Liver (tissue), 3 donors: ENCODE measurements around the gene PLEKHA5.

Experiments
- CTCF ChIP-seq: fragments of 150-350 bp; IDR thresholded peaks from 2 replicates; pipeline ENCODE4 v1.5.1; 2017; ENCODE audit warnings: improper control_type of control experiment, low read depth, low read length; ENCODE audit not compliant: missing input control
- EGR1 ChIP-seq, 2 donors: IDR thresholded peaks; 2 replicates each; pipeline ENCODE4 v1.6.1; 2016 to 2018; ENCODE audit warnings: antibody characterized with exemption in 2 of 2, low read depth in 2 of 2
- FOXA1 ChIP-seq: IDR thresholded peaks from 2 replicates; pipeline ENCODE4 v1.6.1; 2016; ENCODE audit warnings: antibody characterized with exemption
- HNF4G ChIP-seq: IDR thresholded peaks from 2 replicates; pipeline ENCODE4 v1.6.1; 2016; ENCODE audit warnings: antibody characterized with exemption
- JUND ChIP-seq, 2 donors: IDR thresholded peaks; 2 replicates each; pipeline ENCODE4 v1.6.1; 2016; ENCODE audit warnings: antibody characterized with exemption in 2 of 2
- MAX ChIP-seq: IDR thresholded peaks from 2 replicates; pipeline ENCODE4 v1.6.1; 2016; ENCODE audit warnings: antibody characterized with exemption
- NR2F2 ChIP-seq: IDR thresholded peaks from 2 replicates; pipeline ENCODE4 v1.6.1; 2016; ENCODE audit warnings: antibody characterized with exemption
- RAD21 ChIP-seq, 2 donors: IDR thresholded peaks; 2 replicates each; pipeline ENCODE4 v1.6.1; 2016; ENCODE audit warnings: antibody characterized with exemption in 2 of 2, mild to moderate bottlenecking in 2 of 2
- SP1 ChIP-seq: IDR thresholded peaks from 2 replicates; pipeline ENCODE4 v1.6.1; 2018; ENCODE audit warnings: antibody characterized with exemption, mild to moderate bottlenecking
- YY1 ChIP-seq: IDR thresholded peaks from 2 replicates; pipeline ENCODE4 v1.6.1; 2016; ENCODE audit warnings: antibody characterized with exemption, mild to moderate bottlenecking
- TF ChIP-seq, protein P1 (sequence below): IDR thresholded peaks from 2 replicates; pipeline ENCODE4 v1.6.1; 2016; ENCODE audit warnings: antibody characterized with exemption
- donor health status: healthy.
- donor health status: healthy.

- TF ChIP-seq CTCF: no peak
- TF ChIP-seq, protein P1, sequence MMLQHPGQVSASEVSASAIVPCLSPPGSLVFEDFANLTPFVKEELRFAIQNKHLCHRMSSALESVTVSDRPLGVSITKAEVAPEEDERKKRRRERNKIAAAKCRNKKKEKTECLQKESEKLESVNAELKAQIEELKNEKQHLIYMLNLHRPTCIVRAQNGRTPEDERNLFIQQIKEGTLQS: no peak
- TF ChIP-seq NR2F2: no peak
- no peak for TF ChIP-seq FOXA1
- TF ChIP-seq SP1: no peak
- no peak for TF ChIP-seq JUND (IDR thresholded peaks at IDR 0.05)
- TF ChIP-seq EGR1 (IDR thresholded peaks at IDR 0.05; ENCODE audit: low read depth in 2 of 2): no peak
- TF ChIP-seq RAD21 (IDR thresholded peaks at IDR 0.05): no peak
- TF ChIP-seq HNF4G: no peak
- TF ChIP-seq MAX: no peak
- no peak for TF ChIP-seq YY1
These were observed 172.2 kb downstream of the PLEKHA5 start for GRCh38 chr12:19301688-19302087.
